Measurements from ENCODE around the gene BCO2.
"Not testable (repeated sequence)": the region's sequence is repeated elsewhere in the genome, so short reads cannot be mapped to it uniquely, and the experiment has no call there.

The BCO2 gene

GRCh38 chr11:112174789-112175598 is at the start of gene BCO2:
Gene BCO2, plus strand, starts transcription at chr11:112175512. Its CDS starts 90 bp downstream, at chr11:112175602.
- peak; percentile 69 to 88 for DNase-seq

- DNase-seq: no peak
Measured at GRCh38 chr11:112127056-112127455, 48.3 kb upstream of the BCO2 start.

GRCh38 chr11:112128483-112129121 is 46.7 kb upstream of the BCO2 start:
- DNase-seq: no peak

- DNase-seq: peak; percentile 81
Measured at GRCh38 chr11:112129656-112130055, 45.7 kb upstream of the BCO2 start.

GRCh38 chr11:112132737-112133136 is 42.6 kb upstream of the BCO2 start:
- no peak for DNase-seq

- DNase-seq: no peak
Measured at GRCh38 chr11:112134473-112134872, 40.8 kb upstream of the BCO2 start.

GRCh38 chr11:112143597-112143996 is 31.7 kb upstream of the BCO2 start:
- DNase-seq: no peak

- DNase-seq: no peak
Measured at GRCh38 chr11:112150517-112150916, 24.8 kb upstream of the BCO2 start.

- DNase-seq: no peak
Measured at GRCh38 chr11:112156153-112156955, 19.0 kb upstream of the BCO2 start.

GRCh38 chr11:112156956-112157766 is 18.2 kb upstream of the BCO2 start:
- DNase-seq: peak; percentile 96 to 99

GRCh38 chr11:112159098-112160065 is 15.9 kb upstream of the BCO2 start:
- peak; percentile 78 to 84 for DNase-seq

- DNase-seq: peak in 1 of 2 donors; percentile 31
Measured at GRCh38 chr11:112160091-112160848, 15.0 kb upstream of the BCO2 start.

- DNase-seq: peak; percentile 41 to 54
Measured at GRCh38 chr11:112161012-112161411, 14.3 kb upstream of the BCO2 start.

- not testable (repeated sequence) for DNase-seq
Measured at GRCh38 chr11:112162200-112162599, 13.1 kb upstream of the BCO2 start.

GRCh38 chr11:112162761-112163546 is 12.4 kb upstream of the BCO2 start:
- no peak for DNase-seq

GRCh38 chr11:112163875-112164685 is 11.2 kb upstream of the BCO2 start, which contains the start of gene IL18:
Gene IL18, minus strand, starts transcription at chr11:112164094. Its CDS starts 9,041 bp downstream, at chr11:112155053.
- DNase-seq: peak; percentile 90 to 91

- no peak for DNase-seq
Measured at GRCh38 chr11:112165049-112165448, 10.3 kb upstream of the BCO2 start.

- peak; percentile 65 to 84 for DNase-seq
Measured at GRCh38 chr11:112166562-112166961, 8.8 kb upstream of the BCO2 start.

GRCh38 chr11:112167145-112167544 is 8.2 kb upstream of the BCO2 start, which contains the start of gene TEX12:
Gene TEX12, plus strand, starts transcription at chr11:112167372. Its CDS starts 1,897 bp downstream, at chr11:112169269.
- DNase-seq: no peak
